Adrenal gland (tissue), 12 donors: ENCODE results near the gene DYRK3. TPM values are rescaled to one million over a fixed set of nuclear protein-coding genes. Genes with fewer than 3 reads are reported as not detected.

Experiments used
- DNase-seq, 7 donors: peaks; one replicate each; pipeline ENCODE4 v3.0.0-alpha.2; 2019 to 2020
- H3K27ac ChIP-seq, 5 donors: fragments of 200-600 bp; sonication (generic) in 4 of 5; 1 replicate in 3 of 5; 2 replicates in 2 of 5; pipeline versions ENCODE4 v1.5.1 to v1.8.0; 2016 to 2020; ENCODE audit warnings: mild to moderate bottlenecking in 1 of 5
- H3K27me3 ChIP-seq: fragments of 200-600 bp; 2 replicates; pipeline ENCODE4 v1.8.0; 2021
- H3K36me3 ChIP-seq, 2 donors: fragments of 200-600 bp; replicated peaks in 1 of 2; 1 replicate in 1 of 2; 2 replicates in 1 of 2; pipeline versions ENCODE4 v1.5.1 to v1.8.0; 2018 to 2022
- H3K4me1 ChIP-seq, 2 donors: fragments of 200-600 bp; replicated peaks in 1 of 2; 1 replicate in 1 of 2; 2 replicates in 1 of 2; pipeline versions ENCODE4 v1.5.1 to v1.8.0; 2018 to 2021
- H3K4me3 ChIP-seq, 4 donors: fragments of 200-600 bp; sonication (generic) in 3 of 4; one replicate each; pipeline ENCODE4 v1.5.1; 2016 to 2018
- H3K9me3 ChIP-seq, 3 donors: fragments of 200-600 bp; sonication (generic) in 1 of 3; replicated peaks in 1 of 3; 1 replicate in 2 of 3; 2 replicates in 1 of 3; pipeline versions ENCODE4 v1.5.1 to v1.8.0; 2016 to 2021
- POLR2A ChIP-seq, 2 donors: fragments of 450-650 bp; IDR thresholded peaks; one replicate each; pipeline ENCODE4 v1.6.1; 2017; ENCODE audit warnings: antibody characterized with exemption in 2 of 2, mild to moderate bottlenecking in 2 of 2, moderate library complexity in 1 of 2
- WGBS, 4 donors: extraction: QIAGEN DNeasy Blood & Tissue Kit in 2 of 4; methylation state at CpG; one replicate each; pipeline versions ENCODE4 v1.1.5 to v1.1.7; 2013 to 2017; 5-methylcytosine and 5-hydroxymethylcytosine counted together
- intact Hi-C, 2 donors: fragments of 100-400 bp; cut with DNase I; formaldehyde crosslinking; loops; one replicate each; pipeline versions ENCODE4 v1.14.1 to v1.15.0; 2022 to 2023
- polyA plus RNA-seq, 3 donors: library from polyadenylated mRNA; stranded (reverse); fragments of 200-250 nt in 2 of 3; fragments of 350-450 nt in 1 of 3; fragmentation: Illumina TruSeq in 1 of 3; extraction: RNeasy Lipid Tissue Mini Kit (QIAGEN cat#74804) in 1 of 3; gene quantifications; one replicate each; pipeline ENCODE4 v1.2.3, GENCODE V29; 2013 to 2014
- total RNA-seq, 9 donors: library from RNA; depleted of rRNA in 4 of 9; stranded (reverse); fragments of >200 nt in 4 of 9; fragments of 120-200 nt in 1 of 9; fragmentation: NEBNext Ultra II Directional in 1 of 9; extraction: Animal tissue kit (Norgen Biotek cat#: 25700) in 1 of 9; gene quantifications; one replicate each; pipeline versions ENCODE4 v1.1.0 to v1.2.4, GENCODE V29; 2013 to 2023
- TF ChIP-seq, protein P1 (sequence below), 6 experiments: fragments of 450-650 bp in 4 of 6; fragments of 200-600 bp in 2 of 6; sonication (generic) in 1 of 6; IDR thresholded peaks; 1 replicate in 5 of 6; 2 replicates in 1 of 6; pipeline versions ENCODE4 v1.5.1 to v1.8.0; 2016 to 2021; ENCODE audit warnings: antibody characterized with exemption in 6 of 6, mild to moderate bottlenecking in 2 of 6, moderate library complexity in 1 of 6
- donor health status: healthy with polysubstance abuse.
- donor health status: Bipolar disorder and iron deficiency.
- donor health status: DM: yes; HTN: yes; CAD: no.
- donor health status: DM: no; HTN: no; CAD: no.
- donor health status: DM: no; HTN: no; CAD: no.
- donor health status: DM: yes; HTN: yes; CAD: no.

Gene DYRK3
- total and polyA plus RNA-seq, 12 donors: 2.9 to 6.6 (median 5.2) TPM

DNA sequence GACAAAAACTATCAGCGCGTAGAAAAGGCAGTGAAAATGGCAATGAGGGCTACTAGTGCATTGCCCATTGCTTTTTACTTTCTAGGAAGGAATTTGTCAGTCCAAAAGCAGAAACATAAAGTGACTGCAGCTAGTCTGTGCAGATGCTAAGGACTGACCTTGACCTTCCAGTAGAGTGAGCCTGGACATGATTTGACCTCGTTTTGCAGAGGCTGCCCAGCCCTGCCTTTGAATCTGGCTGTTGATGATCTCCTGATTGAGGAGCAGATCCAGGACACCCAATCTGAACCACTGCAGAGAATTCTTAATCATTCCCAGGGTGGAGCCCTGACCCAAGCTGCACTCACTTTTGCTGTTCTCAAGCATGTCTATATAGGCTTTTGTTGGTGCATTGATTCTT, 21.6 kb downstream of the DYRK3 start:
- peaks cover 0 to 2% of the 10 kb centered on the region in 2 donors for H3K4me1 ChIP-seq
- no peaks in the 10 kb centered on the region for H3K9me3 ChIP-seq
- no peaks in the 10 kb centered on the region for H3K36me3 ChIP-seq
- H3K4me3 ChIP-seq: no peak overlapping the region
- DNase-seq: no peak
- H3K27me3 ChIP-seq: no peaks in the 10 kb centered on the region
- intact Hi-C loops: no loop called here
- no peak overlapping the region for H3K27ac ChIP-seq
- 80 to 81% (median 80%) methylated on average over 3 of the region's 3 CpGs for WGBS, 4 donors
- TF ChIP-seq, protein P1, sequence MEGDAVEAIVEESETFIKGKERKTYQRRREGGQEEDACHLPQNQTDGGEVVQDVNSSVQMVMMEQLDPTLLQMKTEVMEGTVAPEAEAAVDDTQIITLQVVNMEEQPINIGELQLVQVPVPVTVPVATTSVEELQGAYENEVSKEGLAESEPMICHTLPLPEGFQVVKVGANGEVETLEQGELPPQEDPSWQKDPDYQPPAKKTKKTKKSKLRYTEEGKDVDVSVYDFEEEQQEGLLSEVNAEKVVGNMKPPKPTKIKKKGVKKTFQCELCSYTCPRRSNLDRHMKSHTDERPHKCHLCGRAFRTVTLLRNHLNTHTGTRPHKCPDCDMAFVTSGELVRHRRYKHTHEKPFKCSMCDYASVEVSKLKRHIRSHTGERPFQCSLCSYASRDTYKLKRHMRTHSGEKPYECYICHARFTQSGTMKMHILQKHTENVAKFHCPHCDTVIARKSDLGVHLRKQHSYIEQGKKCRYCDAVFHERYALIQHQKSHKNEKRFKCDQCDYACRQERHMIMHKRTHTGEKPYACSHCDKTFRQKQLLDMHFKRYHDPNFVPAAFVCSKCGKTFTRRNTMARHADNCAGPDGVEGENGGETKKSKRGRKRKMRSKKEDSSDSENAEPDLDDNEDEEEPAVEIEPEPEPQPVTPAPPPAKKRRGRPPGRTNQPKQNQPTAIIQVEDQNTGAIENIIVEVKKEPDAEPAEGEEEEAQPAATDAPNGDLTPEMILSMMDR (IDR thresholded peaks at IDR 0.05): no peak
- no peak for TF ChIP-seq POLR2A (IDR thresholded peaks at IDR 0.05)

DNA sequence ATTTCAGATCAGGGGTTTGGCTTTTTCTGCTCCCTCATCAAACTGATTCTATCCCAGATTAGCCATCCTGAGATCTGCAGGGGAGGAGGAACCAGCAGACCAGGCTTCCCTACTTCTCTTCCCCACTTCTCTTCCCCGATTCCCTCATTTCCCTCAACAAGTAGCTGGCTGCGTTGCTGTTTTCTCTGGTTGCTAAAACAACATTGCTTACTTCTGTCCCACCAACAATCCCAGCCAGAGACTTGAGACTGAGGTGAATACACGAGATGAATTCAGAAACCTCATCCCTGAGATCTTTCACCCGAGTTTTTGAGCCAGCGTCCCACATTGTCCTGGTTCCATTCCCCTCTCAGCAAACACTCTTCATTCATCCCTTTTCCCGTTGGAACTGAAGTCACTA, 22.4 kb downstream of the DYRK3 start:
- no peak overlapping the region for H3K4me3 ChIP-seq
- intact Hi-C loops: no loop called here
- WGBS, 4 donors: 63 to 69% (median 66%) methylated on average over 6 of the region's 6 CpGs
- H3K36me3 ChIP-seq: no peaks in the 10 kb centered on the region
- H3K4me1 ChIP-seq: peaks cover 0 to 2% of the 10 kb centered on the region in 2 donors
- TF ChIP-seq, protein P1 (IDR thresholded peaks at IDR 0.05): no peak
- no peak for TF ChIP-seq POLR2A (IDR thresholded peaks at IDR 0.05)
- H3K9me3 ChIP-seq: no peaks in the 10 kb centered on the region
- H3K27me3 ChIP-seq: no peaks in the 10 kb centered on the region
- DNase-seq: no peak
- H3K27ac ChIP-seq: no peak overlapping the region

DNA sequence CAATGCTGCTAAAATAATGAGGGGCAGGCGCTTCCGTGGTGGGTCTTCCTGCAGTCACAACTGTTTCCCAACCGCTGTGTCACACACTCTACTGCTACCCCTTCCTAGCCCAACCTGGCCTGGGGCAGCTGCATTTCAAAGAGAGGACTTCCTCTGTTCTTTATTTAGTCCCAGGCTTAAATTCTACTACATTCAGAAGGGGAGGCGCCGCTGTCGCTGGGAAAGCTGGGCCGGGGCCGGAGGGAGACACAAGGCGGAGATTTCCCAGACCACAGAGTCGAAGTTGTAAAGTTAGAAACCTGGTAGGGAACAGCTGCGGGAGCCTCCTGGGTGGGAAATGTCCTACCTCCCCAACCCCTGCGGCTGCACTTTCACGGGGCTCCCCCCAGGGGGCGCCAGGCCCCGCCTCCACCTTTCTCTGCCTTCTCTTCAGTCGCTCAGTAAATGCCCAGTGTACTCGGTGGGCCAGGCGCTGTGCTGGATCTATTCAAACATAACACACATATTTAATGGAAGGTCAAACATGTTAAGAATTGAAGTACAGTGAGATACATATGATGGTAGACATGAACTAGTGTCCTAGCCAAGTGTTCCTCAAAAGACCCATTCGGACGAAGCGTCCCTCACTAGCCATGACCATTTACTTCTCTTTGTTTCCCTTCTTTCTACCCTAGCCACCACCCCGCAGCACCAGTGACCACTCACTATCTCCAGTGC, 23.1 kb downstream of the DYRK3 start:
- peak in 1 of 7 donors; percentile 24 for DNase-seq
- no peak for TF ChIP-seq POLR2A (IDR thresholded peaks at IDR 0.05)
- TF ChIP-seq, protein P1 (IDR thresholded peaks at IDR 0.05): peak; percentile 8 to 58 (median 41)
- no peaks in the 10 kb centered on the region for H3K9me3 ChIP-seq
- H3K36me3 ChIP-seq: no peaks in the 10 kb centered on the region
- 39 to 49% (median 42%) methylated on average over 20 to 22 of the region's 22 CpGs for WGBS, 4 donors
- no peaks in the 10 kb centered on the region for H3K27me3 ChIP-seq
- no peak overlapping the region for H3K4me3 ChIP-seq
- intact Hi-C loops: no loop called here
- H3K27ac ChIP-seq: no peak overlapping the region
- H3K4me1 ChIP-seq: peaks cover 0 to 2% of the 10 kb centered on the region in 2 donors

DNA sequence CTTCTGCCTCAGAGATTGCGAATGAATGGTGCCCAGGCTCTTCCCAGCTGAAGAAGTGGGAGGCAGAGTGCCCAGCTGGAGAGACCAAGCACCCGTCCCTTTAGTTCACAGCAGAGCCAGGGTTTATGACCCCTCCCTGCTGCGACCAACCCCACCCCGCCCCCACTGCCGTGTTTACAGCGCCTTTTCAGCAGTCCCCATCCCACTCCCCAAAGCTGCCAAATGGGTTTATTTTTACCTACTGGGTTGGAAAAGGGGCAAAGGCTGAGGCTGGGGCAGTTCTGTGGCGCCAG, 23.6 kb downstream of the DYRK3 start:
- Histone ChIP-seq H3K4me3 (no peak overlapping the region), H3K36me3 (no peaks in the 10 kb centered on the region), H3K27ac (no peak overlapping the region), H3K27me3 (no peaks in the 10 kb centered on the region), H3K4me1 (peaks cover 0 to 7% of the 10 kb centered on the region in 2 donors), H3K9me3 (no peaks in the 10 kb centered on the region)
- DNase-seq: no peak
- intact Hi-C loops: no loop called here
- 73 to 77% (median 77%) methylated on average over 7 of the region's 7 CpGs for WGBS, 4 donors
- no peak for TF ChIP-seq POLR2A (IDR thresholded peaks at IDR 0.05)
- TF ChIP-seq, protein P1 (IDR thresholded peaks at IDR 0.05): no peak
